HepG2 (cell line): ENCODE measurements around the gene MRS2. TPM values are rescaled to one million over a fixed set of nuclear protein-coding genes. Genes with fewer than 3 reads are reported as not detected.

Source experiments
- ATF2 ChIP-seq: sonication (generic); formaldehyde crosslinking; IDR thresholded peaks from 2 replicates; pipeline ENCODE4 v1.4.0; 2020; ENCODE audit warnings: missing genetic modification reagents
- BORCS8-MEF2B ChIP-seq: sonication (generic); formaldehyde crosslinking; IDR thresholded peaks from 2 replicates; pipeline ENCODE4 v1.8.0; 2022; ENCODE audit warnings: mild to moderate bottlenecking, missing genetic modification reagents
- HMG20A ChIP-seq: IDR thresholded peaks from 2 replicates; pipeline ENCODE4 v1.6.1; 2016; ENCODE audit warnings: borderline replicate concordance
- HOXA5 ChIP-seq: sonication (generic); formaldehyde crosslinking; IDR thresholded peaks from 2 replicates; pipeline ENCODE4 v1.4.0; 2020; ENCODE audit warnings: missing genetic modification reagents
- ISL2 ChIP-seq: sonication (generic); formaldehyde crosslinking; IDR thresholded peaks from 2 replicates; pipeline ENCODE4 v1.5.0; 2020; ENCODE audit warnings: missing genetic modification reagents
- MLLT10 ChIP-seq: sonication (generic); formaldehyde crosslinking; IDR thresholded peaks from 2 replicates; pipeline ENCODE4 v1.4.0; 2020; ENCODE audit warnings: missing genetic modification reagents
- ONECUT2 ChIP-seq: sonication (generic); formaldehyde crosslinking; IDR thresholded peaks from 2 replicates; pipeline ENCODE4 v1.4.0; 2020; ENCODE audit warnings: missing genetic modification reagents
- PHB2 ChIP-seq: fragments of 450-650 bp; IDR thresholded peaks from 2 replicates; pipeline ENCODE4 v1.6.1; 2018; ENCODE audit not compliant: partially characterized antibody
- POGZ ChIP-seq: sonication (generic); formaldehyde crosslinking; IDR thresholded peaks from 2 replicates; pipeline ENCODE4 v1.4.0; 2020; ENCODE audit warnings: mild to moderate bottlenecking, missing genetic modification reagents
- POLR2G ChIP-seq: fragments of 200-400 bp; formaldehyde crosslinking; IDR thresholded peaks from 2 replicates; pipeline ENCODE4 v1.6.1; 2018; ENCODE audit warnings: mild to moderate bottlenecking, low read depth, low read length, moderate library complexity
- RBM39 ChIP-seq: fragments of 200-400 bp; formaldehyde crosslinking; IDR thresholded peaks from one replicate; pipeline ENCODE4 v1.6.1; 2018; ENCODE audit warnings: antibody characterized with exemption, mild to moderate bottlenecking, low read depth, low read length; ENCODE audit not compliant: poor library complexity, severe bottlenecking
- RNF2 ChIP-seq: fragments of 450-650 bp; conservative IDR thresholded peaks from 2 replicates; pipeline ENCODE4 v1.6.1; 2016; ENCODE audit warnings: low read depth
- SMAD1 ChIP-seq: sonication (generic); formaldehyde crosslinking; IDR thresholded peaks from 2 replicates; pipeline ENCODE4 v1.4.0; 2020; ENCODE audit warnings: missing genetic modification reagents, low read depth, mild to moderate bottlenecking, borderline replicate concordance
- SP4 ChIP-seq: sonication (generic); formaldehyde crosslinking; IDR thresholded peaks from 2 replicates; pipeline ENCODE4 v1.8.1; 2023; ENCODE audit warnings: mild to moderate bottlenecking, missing genetic modification reagents
- SRF ChIP-seq: IDR thresholded peaks from 2 replicates; pipeline ENCODE4 v1.6.1; 2011; ENCODE audit warnings: mild to moderate bottlenecking, low read depth, low read length, moderate library complexity
- SRSF9 ChIP-seq: fragments of 200-400 bp; formaldehyde crosslinking; IDR thresholded peaks from 2 replicates; pipeline ENCODE4 v1.6.1; 2018; ENCODE audit warnings: borderline replicate concordance, mild to moderate bottlenecking, low read depth, low read length; ENCODE audit not compliant: insufficient read depth, poor library complexity, severe bottlenecking
- THAP11 ChIP-seq: IDR thresholded peaks from 2 replicates; pipeline ENCODE4 v1.6.1; 2016; ENCODE audit warnings: missing biosample characterization, missing genetic modification reagents
- U2AF1 ChIP-seq: fragments of 200-400 bp; formaldehyde crosslinking; optimal IDR thresholded peaks from 2 replicates; pipeline ENCODE3; 2017; ENCODE audit warnings: mild to moderate bottlenecking, low read depth, low read length
- WIZ ChIP-seq: sonication (generic); formaldehyde crosslinking; IDR thresholded peaks from 2 replicates; pipeline ENCODE4 v1.5.1; 2020; ENCODE audit warnings: mild to moderate bottlenecking, missing genetic modification reagents
- ZBTB34 ChIP-seq: sonication (generic); formaldehyde crosslinking; IDR thresholded peaks from 2 replicates; pipeline ENCODE4 v1.8.0; 2022; ENCODE audit warnings: mild to moderate bottlenecking, missing genetic modification reagents
- ZBTB42 ChIP-seq: sonication (generic); formaldehyde crosslinking; IDR thresholded peaks from 2 replicates; pipeline ENCODE4 v1.5.0; 2020; ENCODE audit warnings: mild to moderate bottlenecking, missing genetic modification reagents
- ZNF547 ChIP-seq: sonication (generic); formaldehyde crosslinking; IDR thresholded peaks from 2 replicates; pipeline ENCODE4 v1.5.1; 2020; ENCODE audit warnings: mild to moderate bottlenecking, missing genetic modification reagents
- ZNF570 ChIP-seq: sonication (generic); formaldehyde crosslinking; IDR thresholded peaks from 2 replicates; pipeline ENCODE4 v1.4.0; 2020; ENCODE audit warnings: mild to moderate bottlenecking, missing genetic modification reagents, borderline replicate concordance
- ZNF703 ChIP-seq: sonication (generic); formaldehyde crosslinking; IDR thresholded peaks from 2 replicates; pipeline ENCODE4 v1.5.1; 2020; ENCODE audit warnings: missing genetic modification reagents, mild to moderate bottlenecking, moderate library complexity, borderline replicate concordance
- ZNF879 ChIP-seq: sonication (generic); formaldehyde crosslinking; IDR thresholded peaks from 2 replicates; pipeline ENCODE4 v1.8.1; 2023; ENCODE audit warnings: missing genetic modification reagents
- polyA plus RNA-seq, 8 experiments: library from polyadenylated mRNA; depleted of rRNA in 3 of 8; stranded (reverse) in 7 of 8; unstranded in 1 of 8; fragments of >200 nt; fragmentation: Illumina TruSeq in 4 of 8; extraction: Trizol in 4 of 8; gene quantifications; 2 replicates each; pipeline versions ENCODE4 v1.2.1 to v1.2.3, GENCODE V29; 2011 to 2016; ENCODE audit warnings: low read depth in 4 of 8, missing spikeins in 1 of 8, mixed read lengths in 1 of 8; ENCODE audit not compliant: insufficient read depth in 1 of 8
- total RNA-seq, 5 experiments: library from RNA; depleted of rRNA; stranded (reverse); fragments of >200 nt; fragmentation: Illumina TruSeq; extraction: Trizol; gene quantifications; 2 replicates each; pipeline ENCODE4 v1.2.3, GENCODE V29; 2016; ENCODE audit warnings: low read depth in 1 of 5

Gene MRS2
- total and polyA plus RNA-seq, 2 of the 13 experiments (the other 11 are each of a cell fraction or from before 2014, with no cell fraction given) = 31.1 to 83.8 TPM

GRCh38 chr6:24357336-24358218 lies 45.2 kb upstream of the MRS2 start, which contains the start of gene DCDC2 (continued):
- TF ChIP-seq ZNF703 (CRISPR knock-in tag) (0 out of 2 replicates have a peak, but pooled peaks have one; percentile 79), ZNF879 (CRISPR knock-in tag) (peak; percentile 60; the same call in 1 of the 2 replicates), RNF2 (0 out of 2 replicates have a peak, but pooled peaks have one; percentile 50), ISL2 (peak; percentile 46; the same call in 1 of the 2 replicates), SRSF9 (no peak), WIZ (no peak; the same call in 1 of the 2 replicates), HOXA5 (CRISPR knock-in tag) (no peak), POLR2G (peak; percentile 71), SP4 (CRISPR knock-in tag) (peak; percentile 87), ZBTB42 (CRISPR knock-in tag) (peak; percentile 80; the same call in 1 of the 2 replicates), ZNF547 (CRISPR knock-in tag) (peak; percentile 97), HMG20A (0 out of 2 replicates have a peak, but pooled peaks have one; percentile 13), RBM39 (peak; percentile 63), ZBTB34 (CRISPR knock-in tag) (no peak), MLLT10 (CRISPR knock-in tag) (no peak), SRF (no peak), ZNF570 (CRISPR knock-in tag) (no peak), POGZ (CRISPR knock-in tag) (peak; percentile 75), U2AF1 (no peak), PHB2 (no peak), ONECUT2 (CRISPR knock-in tag) (no peak; the same call in 1 of the 2 replicates), BORCS8-MEF2B (CRISPR knock-in tag) (peak; percentile 93), THAP11 (peak; percentile 65; the same call in 1 of the 2 replicates), SMAD1 (CRISPR knock-in tag) (0 out of 2 replicates have a peak, but pooled peaks have one; percentile 83), ATF2 (peak; percentile 69; the same call in 1 of the 2 replicates)
